Skeletal muscle satellite cell (primary cell): ENCODE results near the gene KIAA1549.
"Not testable (repeated sequence)": the region's sequence is repeated elsewhere in the genome, so short reads cannot be mapped to it uniquely, and the experiment has no call there.

Source experiments
- H3K27me3 ChIP-seq: 2 replicates; pipeline ENCODE4 v1.7.0; 2013; ENCODE audit warnings: low read length; ENCODE audit not compliant: control insufficient read depth, insufficient read depth
- H3K36me3 ChIP-seq: 2 replicates; pipeline ENCODE4 v1.7.0; 2013; ENCODE audit warnings: mild to moderate bottlenecking, control low read depth, low read length; ENCODE audit not compliant: insufficient read depth
- H3K4me1 ChIP-seq: 2 replicates; pipeline ENCODE4 v1.7.0; 2013; ENCODE audit warnings: low read length; ENCODE audit not compliant: control insufficient read depth, insufficient read depth
- H3K4me2 ChIP-seq: 2 replicates; pipeline ENCODE4 v1.7.0; 2013; ENCODE audit warnings: mild to moderate bottlenecking, low read length
- H3K4me3 ChIP-seq: 2 replicates; pipeline ENCODE4 v1.7.0; 2013; ENCODE audit warnings: low read length
- H3K9ac ChIP-seq: 2 replicates; pipeline ENCODE4 v1.7.0; 2013; ENCODE audit warnings: mild to moderate bottlenecking, low read depth, low read length, moderate library complexity
- H3K9me3 ChIP-seq: replicated peaks from 2 replicates; pipeline ENCODE4 v1.7.0; 2013; ENCODE audit warnings: mild to moderate bottlenecking, control low read depth, low read length

The KIAA1549 gene

DNA sequence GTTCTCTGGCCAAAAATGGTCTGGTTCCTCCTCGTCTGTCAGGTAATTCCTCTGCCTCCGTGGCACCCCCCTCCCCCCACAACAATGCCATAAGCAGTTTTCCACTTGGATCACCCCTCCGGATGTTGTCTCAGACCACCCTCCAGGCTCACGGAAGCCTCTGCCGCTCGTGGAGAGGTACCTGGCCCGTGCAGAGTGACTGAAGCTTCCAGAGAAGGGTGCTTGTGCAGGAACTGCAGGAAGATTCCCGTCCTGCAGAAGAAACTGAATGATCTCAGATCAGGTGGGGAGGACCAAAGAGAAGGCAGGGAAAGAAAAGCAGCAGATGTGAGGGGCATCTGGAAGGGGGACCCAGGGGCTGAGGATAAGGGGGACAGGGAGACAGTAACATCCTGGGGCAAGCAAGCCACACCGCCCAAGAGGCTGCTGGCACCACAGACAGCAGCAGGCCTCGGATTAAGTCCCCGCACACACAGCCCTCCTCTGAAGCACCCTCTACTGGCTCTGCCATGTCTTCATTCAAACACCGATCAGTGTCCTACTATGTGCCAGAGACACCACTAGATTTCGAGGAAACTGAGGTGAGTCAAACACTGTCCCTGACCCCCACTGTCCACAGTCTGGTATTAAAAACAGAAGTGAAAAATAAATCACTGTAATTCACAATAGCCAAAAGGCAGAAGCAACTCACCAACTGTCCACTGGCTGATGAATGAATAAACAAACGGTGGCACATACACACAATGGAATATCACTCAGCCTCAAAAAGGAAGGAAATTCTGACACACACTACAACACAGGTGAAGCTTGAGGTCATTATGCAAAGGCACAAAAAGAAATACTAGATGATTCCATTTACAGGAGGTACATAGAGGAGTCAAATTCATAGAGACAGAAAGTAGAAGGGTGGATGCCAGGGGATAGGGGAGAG is 26.4 kb downstream of the KIAA1549 start:
- Histone ChIP-seq H3K36me3 (no peaks in the 10 kb centered on the region), H3K9ac (no peak overlapping the region), H3K4me1 (no peaks in the 10 kb centered on the region), H3K4me3 (no peak overlapping the region), H3K4me2 (no peak overlapping the region), H3K9me3 (no peaks in the 10 kb centered on the region), H3K27me3 (no peaks in the 10 kb centered on the region)

- H3K4me2 ChIP-seq = no peak overlapping the region
- no peaks in the 10 kb centered on the region for H3K27me3 ChIP-seq
- H3K36me3 ChIP-seq = no peaks in the 10 kb centered on the region
- H3K4me1 ChIP-seq = no peaks in the 10 kb centered on the region
- no peaks in the 10 kb centered on the region for H3K9me3 ChIP-seq
- H3K4me3 ChIP-seq = no peak overlapping the region
- H3K9ac ChIP-seq = no peak overlapping the region
Observed at GRCh38 chr7:138952791-138953190, 28.4 kb downstream of the KIAA1549 start.

GRCh38 chr7:138951953-138952352 is 29.2 kb downstream of the KIAA1549 start:
- Histone ChIP-seq H3K4me2 (no peak overlapping the region), H3K9ac (no peak overlapping the region), H3K4me3 (no peak overlapping the region), H3K27me3 (no peaks in the 10 kb centered on the region), H3K4me1 (no peaks in the 10 kb centered on the region), H3K36me3 (no peaks in the 10 kb centered on the region), H3K9me3 (no peaks in the 10 kb centered on the region)

- Histone ChIP-seq H3K36me3 (no peaks in the 10 kb centered on the region), H3K9ac (no peak overlapping the region), H3K27me3 (no peaks in the 10 kb centered on the region), H3K4me3 (no peak overlapping the region), H3K4me2 (no peak overlapping the region), H3K9me3 (no peaks in the 10 kb centered on the region), H3K4me1 (no peaks in the 10 kb centered on the region)
Observed at GRCh38 chr7:138949421-138950088, 31.6 kb downstream of the KIAA1549 start.

GRCh38 chr7:138948403-138948802 is 32.8 kb downstream of the KIAA1549 start:
- Histone ChIP-seq H3K9ac (no peak overlapping the region), H3K4me1 (no peaks in the 10 kb centered on the region), H3K27me3 (no peaks in the 10 kb centered on the region), H3K36me3 (no peaks in the 10 kb centered on the region), H3K4me2 (no peak overlapping the region), H3K4me3 (no peak overlapping the region), H3K9me3 (no peaks in the 10 kb centered on the region)

- Histone ChIP-seq H3K9ac (no peak overlapping the region), H3K36me3 (no peaks in the 10 kb centered on the region)
Observed at GRCh38 chr7:138945821-138946220, 35.4 kb downstream of the KIAA1549 start.

GRCh38 chr7:138945154-138945553 is 36.0 kb downstream of the KIAA1549 start:
- no peaks in the 10 kb centered on the region for H3K4me1 ChIP-seq
- H3K27me3 ChIP-seq = no peaks in the 10 kb centered on the region
- H3K4me2 ChIP-seq = no peak overlapping the region
- H3K36me3 ChIP-seq = no peaks in the 10 kb centered on the region
- no peak overlapping the region for H3K4me3 ChIP-seq
- H3K9ac ChIP-seq = no peak overlapping the region
- no peaks in the 10 kb centered on the region for H3K9me3 ChIP-seq

More at GRCh38 chr7:138945821-138946220, 35.4 kb downstream of the KIAA1549 start:
- no peaks in the 10 kb centered on the region for H3K9me3 ChIP-seq
- H3K4me2 ChIP-seq = no peak overlapping the region
- no peaks in the 10 kb centered on the region for H3K4me1 ChIP-seq
- H3K27me3 ChIP-seq = no peaks in the 10 kb centered on the region
- H3K4me3 ChIP-seq = no peak overlapping the region

- H3K4me3 ChIP-seq = no peak overlapping the region
- H3K27me3 ChIP-seq = no peaks in the 10 kb centered on the region
Observed at GRCh38 chr7:138944592-138944991, 36.6 kb downstream of the KIAA1549 start.

DNA sequence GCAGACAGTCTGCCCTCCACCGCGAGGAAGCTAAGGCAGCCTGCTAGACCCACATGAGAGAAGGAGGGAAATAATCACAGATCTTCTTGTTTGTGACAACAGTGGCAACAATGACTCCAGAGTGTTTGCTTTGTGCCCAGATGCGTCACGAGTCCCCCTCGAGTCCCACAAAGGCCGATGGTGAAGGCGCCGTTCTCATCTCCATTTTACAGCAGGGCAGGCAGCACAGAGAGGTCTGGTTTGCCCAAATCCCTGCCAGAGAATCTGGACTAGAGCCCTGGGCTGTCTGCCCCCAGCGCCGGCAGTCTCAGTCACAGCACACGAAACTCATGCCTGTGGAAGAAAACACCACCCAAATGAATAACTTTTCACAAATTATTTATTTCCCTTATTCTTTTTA is 38.1 kb downstream of the KIAA1549 start:
- Histone ChIP-seq H3K36me3 (no peaks in the 10 kb centered on the region), H3K4me2 (no peak overlapping the region), H3K4me3 (no peak overlapping the region), H3K4me1 (no peaks in the 10 kb centered on the region), H3K9ac (no peak overlapping the region), H3K9me3 (no peaks in the 10 kb centered on the region), H3K27me3 (no peaks in the 10 kb centered on the region)

More at GRCh38 chr7:138944592-138944991, 36.6 kb downstream of the KIAA1549 start:
- no peaks in the 10 kb centered on the region for H3K9me3 ChIP-seq
- H3K36me3 ChIP-seq = no peaks in the 10 kb centered on the region
- H3K9ac ChIP-seq = no peak overlapping the region
- no peaks in the 10 kb centered on the region for H3K4me1 ChIP-seq
- no peak overlapping the region for H3K4me2 ChIP-seq

DNA sequence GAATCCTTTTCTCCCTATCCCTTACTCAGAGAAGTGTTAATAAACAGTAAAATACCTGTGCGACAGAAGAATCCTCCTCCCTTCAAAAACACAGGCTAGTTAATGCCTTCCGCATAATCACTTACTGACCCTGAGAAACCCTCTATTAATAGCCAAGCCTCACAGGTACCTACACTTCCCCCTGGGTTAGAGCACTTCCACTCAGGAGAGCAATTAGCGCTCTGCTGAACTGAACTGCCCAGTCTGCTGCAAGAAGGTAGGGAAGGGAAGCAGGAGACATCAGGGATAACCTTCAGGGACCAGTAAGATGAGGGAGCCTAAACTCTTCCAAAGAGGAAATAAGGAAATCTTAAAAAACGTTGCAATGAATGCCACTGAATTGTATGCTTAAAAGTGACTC is 39.6 kb downstream of the KIAA1549 start:
- no peak overlapping the region for H3K9ac ChIP-seq
- H3K4me1 ChIP-seq = no peaks in the 10 kb centered on the region
- H3K4me3 ChIP-seq = no peak overlapping the region
- no peak overlapping the region for H3K4me2 ChIP-seq
- no peaks in the 10 kb centered on the region for H3K9me3 ChIP-seq
- no peaks in the 10 kb centered on the region for H3K36me3 ChIP-seq
- no peaks in the 10 kb centered on the region for H3K27me3 ChIP-seq

DNA sequence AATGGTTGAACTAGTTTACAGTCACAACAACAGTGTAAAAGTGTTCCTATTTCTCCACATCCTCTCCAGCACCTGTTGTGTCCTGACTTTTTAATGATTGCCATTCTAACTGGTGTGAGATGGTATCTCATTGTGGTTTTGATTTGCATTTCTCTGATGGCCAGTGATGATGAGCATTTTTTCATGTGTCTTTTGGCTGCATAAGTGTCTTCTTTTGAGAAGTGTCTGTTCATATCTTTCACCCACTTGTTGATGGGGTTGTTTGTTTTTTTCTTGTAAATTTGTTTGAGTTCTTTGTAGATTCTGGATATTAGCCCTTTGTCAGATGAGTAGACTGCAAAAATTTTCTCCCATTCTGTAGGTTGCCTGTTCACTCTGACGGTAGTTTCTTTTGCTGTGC is 40.6 kb downstream of the KIAA1549 start:
- H3K9me3 ChIP-seq, H3K4me3 ChIP-seq, H3K9ac ChIP-seq, H3K36me3 ChIP-seq, H3K27me3 ChIP-seq, H3K4me2 ChIP-seq, H3K4me1 ChIP-seq: not testable (repeated sequence)
